Loucy (cell line): ENCODE measurements around the gene HUNK.
"Not testable (repeated sequence)": the region's sequence is repeated elsewhere in the genome, so short reads cannot be mapped to it uniquely, and the experiment has no call there.

Experiments used
- H2AFZ ChIP-seq: fragments of 200-600 bp; sonication (generic); 2 replicates; pipeline ENCODE4 v1.6.0; 2016; ENCODE audit warnings: antibody characterized with exemption, mild to moderate bottlenecking, low read length, moderate library complexity
- H3F3A ChIP-seq: fragments of 200-600 bp; 2 replicates; pipeline ENCODE4 v1.6.0; 2016; ENCODE audit warnings: antibody characterized with exemption, low read depth, mild to moderate bottlenecking
- H3K27me3 ChIP-seq: fragments of 200-600 bp; sonication (generic); 2 replicates; pipeline ENCODE4 v1.6.1; 2014; ENCODE audit warnings: low read length, mild to moderate bottlenecking; ENCODE audit not compliant: insufficient read depth, poor library complexity, severe bottlenecking
- H3K36me3 ChIP-seq: fragments of 200-600 bp; sonication (generic); 2 replicates; pipeline ENCODE4 v1.6.1; 2016; ENCODE audit warnings: low read length; ENCODE audit not compliant: insufficient read depth
- H3K4me1 ChIP-seq: fragments of 200-600 bp; sonication (generic); 2 replicates; pipeline ENCODE4 v1.5.1; 2014; ENCODE audit warnings: low read length, mild to moderate bottlenecking; ENCODE audit not compliant: insufficient read depth, poor library complexity, severe bottlenecking
- H3K4me2 ChIP-seq: fragments of 200-600 bp; sonication (generic); 2 replicates; pipeline ENCODE4 v1.6.0; 2014; ENCODE audit warnings: antibody characterized with exemption, low read length, low read depth, mild to moderate bottlenecking; ENCODE audit not compliant: poor library complexity, severe bottlenecking
- H3K4me3 ChIP-seq: fragments of 200-600 bp; sonication (generic); 2 replicates; pipeline ENCODE4 v1.5.1; 2014; ENCODE audit warnings: low read length, mild to moderate bottlenecking, mixed read lengths; ENCODE audit not compliant: poor library complexity, severe bottlenecking
- H3K79me2 ChIP-seq: fragments of 200-600 bp; sonication (generic); 2 replicates; pipeline ENCODE4 v1.6.1; 2014; ENCODE audit warnings: low read length; ENCODE audit not compliant: insufficient read depth
- H3K9ac ChIP-seq: fragments of 200-600 bp; sonication (generic); 2 replicates; pipeline ENCODE4 v1.6.0; 2014; ENCODE audit warnings: mild to moderate bottlenecking, low read depth, low read length, moderate library complexity; ENCODE audit not compliant: poor library complexity, severe bottlenecking
- H3K9me2 ChIP-seq: fragments of 200-600 bp; sonication (generic); replicated peaks from 2 replicates; pipeline ENCODE4 v1.6.1; 2016; ENCODE audit warnings: low read depth, low read length, mixed read lengths
- H3K9me3 ChIP-seq: fragments of 200-600 bp; sonication (generic); 2 replicates; pipeline ENCODE4 v1.6.1; 2014; ENCODE audit warnings: mild to moderate bottlenecking, antibody characterized with exemption, low read length, low read depth; ENCODE audit not compliant: insufficient read depth
- H4K20me1 ChIP-seq: fragments of 200-600 bp; sonication (generic); 2 replicates; pipeline ENCODE4 v1.6.0; 2014; ENCODE audit warnings: antibody characterized with exemption, low read length, mild to moderate bottlenecking; ENCODE audit not compliant: insufficient read depth, poor library complexity, severe bottlenecking
- CTCF ChIP-seq: fragments of 200-600 bp; sonication (generic); conservative IDR thresholded peaks from 2 replicates; pipeline ENCODE4 v1.5.1; 2014; ENCODE audit warnings: mild to moderate bottlenecking, antibody characterized with exemption, low read length
- EZH2phosphoT487 ChIP-seq: fragments of 200-600 bp; IDR thresholded peaks from 2 replicates; pipeline ENCODE4 v1.6.1; 2018; ENCODE audit warnings: antibody characterized with exemption, mild to moderate bottlenecking, moderate library complexity, borderline replicate concordance

HUNK gene

GRCh38 chr21:32034850-32035249 lies 162.0 kb downstream of the HUNK start:
- no peak overlapping the region for H3K9ac ChIP-seq
- no peaks in the 10 kb centered on the region for H4K20me1 ChIP-seq
- no peak overlapping the region for H3K4me3 ChIP-seq
- H3K27me3 ChIP-seq, result no peaks in the 10 kb centered on the region
- H3F3A ChIP-seq, result no peaks in the 10 kb centered on the region
- no peaks in the 10 kb centered on the region for H3K9me2 ChIP-seq
- H2AFZ ChIP-seq, result no peak overlapping the region
- no peaks in the 10 kb centered on the region for H3K79me2 ChIP-seq
- no peak overlapping the region for H3K4me2 ChIP-seq
- no peaks in the 10 kb centered on the region; the same call in 1 of the 2 replicates for H3K9me3 ChIP-seq
- no peak for TF ChIP-seq EZH2phosphoT487
- TF ChIP-seq CTCF, result no peak
- H3K4me1 ChIP-seq, result no peaks in the 10 kb centered on the region
- H3K36me3 ChIP-seq, result no peaks in the 10 kb centered on the region

GRCh38 chr21:32035617-32036016 lies 162.8 kb downstream of the HUNK start:
- no peak overlapping the region for H3K9ac ChIP-seq
- H3K9me3 ChIP-seq, result no peaks in the 10 kb centered on the region; the same call in 1 of the 2 replicates
- no peaks in the 10 kb centered on the region for H3F3A ChIP-seq
- TF ChIP-seq EZH2phosphoT487, result no peak
- TF ChIP-seq CTCF, result no peak
- no peaks in the 10 kb centered on the region for H4K20me1 ChIP-seq
- no peaks in the 10 kb centered on the region for H3K4me1 ChIP-seq
- H3K79me2 ChIP-seq, result no peaks in the 10 kb centered on the region
- no peaks in the 10 kb centered on the region for H3K9me2 ChIP-seq
- H3K4me3 ChIP-seq, result no peak overlapping the region
- H3K4me2 ChIP-seq, result no peak overlapping the region
- no peak overlapping the region for H2AFZ ChIP-seq
- H3K27me3 ChIP-seq, result no peaks in the 10 kb centered on the region
- no peaks in the 10 kb centered on the region for H3K36me3 ChIP-seq

- TF ChIP-seq EZH2phosphoT487 (no peak), CTCF (no peak)
- Histone ChIP-seq H4K20me1 (no peaks in the 10 kb centered on the region), H3K79me2 (no peaks in the 10 kb centered on the region)
Observed at GRCh38 chr21:32036756-32037155, 163.9 kb downstream of the HUNK start.

GRCh38 chr21:32038751-32039150 lies 165.9 kb downstream of the HUNK start:
- H3K4me3 ChIP-seq, H3K4me2 ChIP-seq, H3K79me2 ChIP-seq, H3K9ac ChIP-seq, H4K20me1 ChIP-seq, H3K4me1 ChIP-seq, H2AFZ ChIP-seq, H3F3A ChIP-seq, H3K9me2 ChIP-seq, H3K36me3 ChIP-seq, H3K27me3 ChIP-seq: not testable (repeated sequence)
- peaks cover 11% of the 10 kb centered on the region; the same call in 1 of the 2 replicates for H3K9me3 ChIP-seq

More at GRCh38 chr21:32036756-32037155, 163.9 kb downstream of the HUNK start:
- H3F3A ChIP-seq, result no peaks in the 10 kb centered on the region
- no peaks in the 10 kb centered on the region; the same call in 1 of the 2 replicates for H3K9me3 ChIP-seq
- no peaks in the 10 kb centered on the region for H3K4me1 ChIP-seq
- no peak overlapping the region for H2AFZ ChIP-seq
- no peak overlapping the region for H3K4me2 ChIP-seq
- no peaks in the 10 kb centered on the region for H3K9me2 ChIP-seq
- H3K27me3 ChIP-seq, result no peaks in the 10 kb centered on the region
- no peak overlapping the region for H3K9ac ChIP-seq
- no peaks in the 10 kb centered on the region for H3K36me3 ChIP-seq
- H3K4me3 ChIP-seq, result no peak overlapping the region
